Vagina (tissue), 2 donors: ENCODE measurements around the gene BICC1.

Experiments
- POLR2A ChIP-seq, 2 donors: fragments of 450-650 bp; IDR thresholded peaks; one replicate each; pipeline ENCODE4 v1.6.1; 2017; ENCODE audit warnings: antibody characterized with exemption in 2 of 2, mild to moderate bottlenecking in 2 of 2, moderate library complexity in 2 of 2
- POLR2AphosphoS5 ChIP-seq, 2 donors: sonication (generic); formaldehyde crosslinking; IDR thresholded peaks; one replicate each; pipeline ENCODE4 v1.9.0; 2017; ENCODE audit warnings: antibody characterized with exemption in 2 of 2, mild to moderate bottlenecking in 2 of 2, low read depth in 1 of 2; ENCODE audit not compliant: insufficient read depth in 1 of 2
- TF ChIP-seq, protein P1 (sequence below), 3 experiments: fragments of 450-650 bp in 2 of 3; fragments of 200-600 bp in 1 of 3; sonication (generic) in 1 of 3; IDR thresholded peaks; one replicate each; pipeline ENCODE4 v1.5.1; 2017 to 2019; ENCODE audit warnings: antibody characterized with exemption in 3 of 3, mild to moderate bottlenecking in 2 of 3, moderate library complexity in 2 of 3

DNA sequence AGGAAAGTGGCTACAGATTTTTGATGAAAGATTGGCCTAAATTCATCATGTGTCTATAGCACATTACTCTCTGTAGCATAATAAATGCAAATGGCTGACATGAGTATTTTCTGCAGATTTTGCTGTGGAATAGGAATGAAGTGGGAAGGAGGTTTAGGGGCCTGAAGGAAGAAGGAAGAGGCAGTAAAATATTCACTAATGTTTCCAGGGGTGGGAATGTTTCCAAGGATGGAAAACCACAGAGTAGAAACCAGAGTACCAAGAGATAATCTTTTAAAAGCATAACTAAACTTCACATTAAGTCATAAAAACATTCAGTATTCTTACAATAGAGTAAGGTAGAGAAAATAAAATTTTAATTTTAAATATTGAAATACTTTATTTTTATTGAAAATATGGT lies 267.8 kb downstream of the BICC1 start:
- TF ChIP-seq, protein P1, sequence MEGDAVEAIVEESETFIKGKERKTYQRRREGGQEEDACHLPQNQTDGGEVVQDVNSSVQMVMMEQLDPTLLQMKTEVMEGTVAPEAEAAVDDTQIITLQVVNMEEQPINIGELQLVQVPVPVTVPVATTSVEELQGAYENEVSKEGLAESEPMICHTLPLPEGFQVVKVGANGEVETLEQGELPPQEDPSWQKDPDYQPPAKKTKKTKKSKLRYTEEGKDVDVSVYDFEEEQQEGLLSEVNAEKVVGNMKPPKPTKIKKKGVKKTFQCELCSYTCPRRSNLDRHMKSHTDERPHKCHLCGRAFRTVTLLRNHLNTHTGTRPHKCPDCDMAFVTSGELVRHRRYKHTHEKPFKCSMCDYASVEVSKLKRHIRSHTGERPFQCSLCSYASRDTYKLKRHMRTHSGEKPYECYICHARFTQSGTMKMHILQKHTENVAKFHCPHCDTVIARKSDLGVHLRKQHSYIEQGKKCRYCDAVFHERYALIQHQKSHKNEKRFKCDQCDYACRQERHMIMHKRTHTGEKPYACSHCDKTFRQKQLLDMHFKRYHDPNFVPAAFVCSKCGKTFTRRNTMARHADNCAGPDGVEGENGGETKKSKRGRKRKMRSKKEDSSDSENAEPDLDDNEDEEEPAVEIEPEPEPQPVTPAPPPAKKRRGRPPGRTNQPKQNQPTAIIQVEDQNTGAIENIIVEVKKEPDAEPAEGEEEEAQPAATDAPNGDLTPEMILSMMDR (IDR thresholded peaks at IDR 0.05), result no peak
- TF ChIP-seq POLR2A (IDR thresholded peaks at IDR 0.05) (no peak), POLR2AphosphoS5 (IDR thresholded peaks at IDR 0.05; ENCODE audit: insufficient read depth in 1 of 2, low read depth in 1 of 2) (no peak)
